GM18505 (cell line): ENCODE measurements around the gene ST6GALNAC1.
"Not testable (repeated sequence)": the region's sequence is repeated elsewhere in the genome, so short reads cannot be mapped to it uniquely, and the experiment has no call there.

Experiments
- ATAC-seq: cut with Tn5 transposase; IDR thresholded peaks from one replicate; pipeline ENCODE4 v1.9.1; 2021; ENCODE audit not compliant: unreplicated experiment
- POLR2A ChIP-seq: IDR thresholded peaks from 4 replicates; pipeline ENCODE4 v1.6.1; 2011; ENCODE audit warnings: borderline replicate concordance; ENCODE audit not compliant: insufficient read depth, insufficient read length; ENCODE audit errors: extremely low read depth

The ST6GALNAC1 gene

DNA sequence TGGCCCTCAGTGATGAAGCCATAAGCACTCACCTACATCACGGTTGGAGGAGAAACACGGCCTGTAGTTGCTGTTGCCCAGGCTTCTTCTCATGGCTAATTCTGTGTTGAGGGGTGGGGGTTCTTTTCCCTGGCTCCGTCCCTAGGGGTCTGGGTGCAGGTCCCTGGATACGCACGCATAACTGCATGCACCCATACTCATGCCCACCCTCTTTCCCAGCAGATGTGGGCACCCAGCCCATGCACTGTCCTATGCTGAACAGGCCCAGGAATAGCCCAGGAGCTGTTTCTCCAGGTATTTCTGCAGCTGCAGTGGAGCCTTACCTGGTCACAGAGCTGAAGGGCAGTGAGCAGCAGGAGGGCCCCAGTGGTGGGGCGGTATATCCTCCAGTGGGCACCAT, 18.1 kb downstream of the ST6GALNAC1 start:
- no peak for ATAC-seq
- no peak for TF ChIP-seq POLR2A

DNA sequence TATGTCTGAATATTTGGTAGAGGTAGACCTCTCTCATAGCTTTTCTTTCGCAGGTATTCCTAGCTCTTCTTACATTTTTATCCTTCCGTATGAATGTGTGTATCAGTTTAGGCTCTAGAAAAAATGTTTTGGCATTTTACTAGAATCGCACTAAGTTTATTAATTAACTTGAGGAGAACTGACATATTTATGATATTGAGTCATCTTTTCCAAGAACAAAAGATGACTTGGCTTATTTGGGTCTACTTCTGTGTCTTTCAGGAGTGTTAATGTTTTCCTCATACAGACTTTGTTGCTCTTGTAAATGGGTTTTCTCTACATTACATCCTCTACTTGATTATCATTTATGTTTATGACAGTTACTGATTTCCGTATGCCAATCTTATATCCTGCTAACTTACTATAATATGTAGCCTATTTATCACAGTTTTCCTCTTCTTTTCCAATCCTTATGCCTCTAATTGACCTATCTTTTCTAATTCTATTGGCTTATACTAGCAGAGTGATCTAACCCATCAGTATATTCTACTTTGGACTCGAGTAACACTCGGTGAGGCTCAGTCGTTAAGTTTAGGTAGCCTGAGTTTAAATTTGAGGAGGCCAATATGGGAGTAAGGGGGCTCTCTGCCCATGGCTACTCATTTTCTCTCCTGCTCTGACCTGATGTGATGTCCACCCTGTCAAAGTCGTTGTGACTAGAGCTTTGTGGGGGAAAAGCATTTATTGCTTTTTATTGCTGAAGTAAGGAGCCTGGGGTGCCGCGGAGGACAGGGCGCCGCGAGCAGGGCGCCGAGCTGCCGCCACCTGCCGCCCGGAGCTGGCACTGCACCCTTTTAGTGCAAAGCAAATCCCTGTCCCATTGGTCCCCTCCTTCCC, 20.0 kb downstream of the ST6GALNAC1 start:
- ATAC-seq, result no peak

DNA sequence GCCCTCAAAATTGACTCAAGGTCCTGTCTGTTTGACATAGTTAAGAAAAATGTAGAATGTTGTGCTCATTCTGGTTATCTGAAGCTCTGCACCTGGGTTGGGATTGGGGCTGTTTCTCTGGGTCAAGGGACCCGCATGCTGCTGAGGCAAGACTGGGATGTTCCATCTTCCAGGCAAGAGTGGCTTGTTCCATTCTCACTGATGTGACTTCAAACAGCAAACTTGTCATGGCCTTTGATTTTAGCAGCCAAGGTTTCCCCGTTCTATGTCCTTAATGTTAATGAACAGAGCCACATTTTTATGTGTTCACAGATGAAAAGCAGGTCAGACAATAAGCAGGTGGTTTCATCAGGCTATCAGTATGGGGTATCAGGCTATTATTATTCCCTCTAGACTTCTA, 25.7 kb downstream of the ST6GALNAC1 start:
- no peak for ATAC-seq

More for the DNA sequence above, 20.0 kb downstream of the ST6GALNAC1 start:
- TF ChIP-seq POLR2A, result no peak

DNA sequence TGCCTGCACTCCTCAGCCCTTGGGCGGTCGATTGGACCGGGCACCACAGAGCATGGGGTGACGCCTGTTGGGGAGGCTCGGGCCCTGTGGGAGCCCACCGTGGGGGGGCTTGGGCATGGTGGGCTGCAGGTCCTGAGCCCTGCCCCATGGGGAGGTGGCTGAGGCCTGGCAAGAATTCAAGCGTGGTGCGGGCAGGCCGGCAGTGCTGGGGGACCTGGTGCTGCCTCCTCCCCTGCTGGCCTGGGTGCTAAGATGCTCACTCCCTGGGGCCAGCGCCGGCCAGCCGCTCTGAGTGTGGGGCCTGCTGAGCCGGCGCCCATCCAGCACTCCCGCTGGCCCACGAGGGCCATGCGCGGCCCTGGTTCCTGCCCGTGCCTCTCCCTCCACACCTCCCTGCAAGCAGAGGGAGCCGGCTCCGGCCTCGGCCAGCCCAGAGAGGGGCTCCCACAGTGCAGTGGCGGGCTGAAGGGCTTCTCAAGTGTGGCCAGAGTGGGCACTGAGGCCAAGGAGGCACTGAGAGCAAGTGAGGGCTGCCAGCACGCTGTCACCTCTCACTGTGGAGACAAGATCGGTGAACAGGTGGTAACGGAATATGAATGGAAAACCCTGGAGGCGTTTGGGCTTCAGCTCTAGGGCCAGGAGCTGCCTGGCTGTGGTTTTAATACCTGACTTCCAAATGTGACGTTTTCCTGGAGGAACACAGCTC, 28.5 kb downstream of the ST6GALNAC1 start:
- TF ChIP-seq POLR2A, result no peak
- no peak for ATAC-seq

More for the DNA sequence above, 25.7 kb downstream of the ST6GALNAC1 start:
- no peak for TF ChIP-seq POLR2A

GRCh38 chr17:76614064-76614759, 29.3 kb downstream of the ST6GALNAC1 start:
- ATAC-seq, result not testable (repeated sequence)

GRCh38 chr17:76612977-76613851, 30.3 kb downstream of the ST6GALNAC1 start:
- no peak for TF ChIP-seq POLR2A
- ATAC-seq, result no peak

DNA sequence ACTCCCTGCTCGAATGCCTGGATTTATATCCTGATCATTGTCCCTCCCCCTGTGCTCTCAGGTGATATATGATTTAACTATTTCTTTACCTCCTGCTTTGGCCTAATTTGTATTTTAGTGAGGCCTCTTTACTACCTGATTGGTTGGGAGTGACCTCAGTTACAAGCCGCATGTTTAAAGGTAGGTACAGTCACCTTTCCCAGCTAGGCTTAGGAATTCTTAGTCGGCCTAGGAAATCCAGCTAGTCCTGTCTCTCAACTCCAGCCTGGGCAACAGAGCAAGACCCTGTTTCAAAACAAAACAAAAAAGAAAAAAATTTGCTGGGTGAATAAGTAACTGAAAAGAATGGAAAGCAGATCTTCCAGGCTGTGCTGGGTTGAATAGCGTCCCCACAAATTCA, 31.1 kb downstream of the ST6GALNAC1 start:
- ATAC-seq, result no peak
- no peak for TF ChIP-seq POLR2A

- TF ChIP-seq POLR2A, result no peak
- ATAC-seq, result no peak
Observed at GRCh38 chr17:76611758-76612157, 31.8 kb downstream of the ST6GALNAC1 start.

DNA sequence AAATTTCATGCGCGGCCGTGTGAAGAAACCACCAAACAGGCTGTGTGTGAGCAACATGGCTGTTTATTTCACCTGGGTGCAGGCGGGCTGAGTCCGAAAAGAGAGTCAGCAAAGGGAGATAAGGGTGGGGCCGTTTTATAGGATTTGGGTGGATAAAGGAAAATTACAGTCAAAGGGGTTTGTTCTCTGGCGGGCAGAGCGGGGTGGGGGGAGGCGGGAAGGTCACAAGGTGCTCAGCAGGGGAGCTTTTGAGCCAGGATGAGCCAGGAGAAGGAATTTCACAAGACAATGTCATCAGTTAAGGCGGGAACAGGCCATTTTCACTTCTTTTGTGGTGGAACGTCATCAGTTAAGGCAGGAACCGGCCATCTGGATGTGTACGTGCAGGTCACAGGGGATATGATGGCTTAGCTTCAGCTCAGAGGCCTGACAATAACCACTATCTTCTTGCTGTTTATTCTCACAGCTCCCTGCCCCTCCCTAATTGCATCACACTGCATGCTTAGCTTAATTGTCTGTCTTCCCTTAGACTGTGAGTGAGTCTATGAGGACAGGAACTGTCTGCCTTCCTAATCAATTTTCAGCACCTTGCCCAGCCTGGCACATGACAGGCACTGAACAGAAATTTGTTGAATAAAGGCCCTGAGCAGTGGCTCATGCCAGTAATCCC, 32.3 kb downstream of the ST6GALNAC1 start:
- ATAC-seq, result not testable (repeated sequence)

- not testable (repeated sequence) for ATAC-seq
Observed at GRCh38 chr17:76606685-76607084, 36.9 kb downstream of the ST6GALNAC1 start.

GRCh38 chr17:76601065-76601464, 42.5 kb downstream of the ST6GALNAC1 start:
- TF ChIP-seq POLR2A, result no peak
- no peak for ATAC-seq

- no peak for ATAC-seq
Observed at GRCh38 chr17:76599694-76600460, 43.7 kb downstream of the ST6GALNAC1 start.

More at GRCh38 chr17:76599694-76600460, 43.7 kb downstream of the ST6GALNAC1 start:
- TF ChIP-seq POLR2A, result no peak
